Endodermal cell (in vitro differentiated cells): ENCODE measurements around the gene HOOK2. TPM values are rescaled to one million over a fixed set of nuclear protein-coding genes. Genes with fewer than 3 reads are reported as not detected.

Experiments
- DNase-seq: peaks from one replicate; pipeline ENCODE4 v3.0.0-alpha.2; 2017
- H3K27ac ChIP-seq: 2 replicates; pipeline ENCODE4 v1.5.1; 2013; ENCODE audit warnings: mild to moderate bottlenecking, low read depth, low read length, moderate library complexity
- H3K27me3 ChIP-seq: 2 replicates; pipeline ENCODE4 v1.6.1; 2013; ENCODE audit warnings: mild to moderate bottlenecking, low read length, moderate library complexity; ENCODE audit not compliant: insufficient read depth, control insufficient read depth, poor library complexity, severe bottlenecking
- H3K36me3 ChIP-seq: 2 replicates; pipeline ENCODE4 v1.7.0; 2013; ENCODE audit warnings: mild to moderate bottlenecking, low read length, moderate library complexity; ENCODE audit not compliant: control insufficient read depth, insufficient read depth
- H3K4me1 ChIP-seq: one replicate; pipeline ENCODE4 v1.7.0; 2013; ENCODE audit warnings: low read length; ENCODE audit not compliant: control insufficient read depth, insufficient read depth
- H3K4me3 ChIP-seq: 2 replicates; pipeline ENCODE4 v1.5.1; 2013; ENCODE audit warnings: mild to moderate bottlenecking, low read length, moderate library complexity
- H3K9ac ChIP-seq: 2 replicates; pipeline ENCODE4 v1.6.1; 2013; ENCODE audit warnings: mild to moderate bottlenecking, low read length, moderate library complexity; ENCODE audit not compliant: poor library complexity, severe bottlenecking; ENCODE audit errors: extremely low read depth
- H3K9me3 ChIP-seq: 2 replicates; pipeline ENCODE4 v1.6.1; 2013; ENCODE audit warnings: mild to moderate bottlenecking, low read length, moderate library complexity; ENCODE audit not compliant: control insufficient read depth
- H3K27ac Mint-ChIP-seq: 2 replicates; pipeline ENCODE4 v1.8.0; 2020; ENCODE audit warnings: mixed read lengths
- H3K27me3 Mint-ChIP-seq: 2 replicates; pipeline ENCODE4 v1.8.0; 2021; ENCODE audit warnings: mild to moderate bottlenecking, mixed read lengths; ENCODE audit not compliant: insufficient read depth
- H3K36me3 Mint-ChIP-seq: 2 replicates; pipeline ENCODE4 v1.8.0; 2020; ENCODE audit warnings: low read depth, mixed read lengths
- H3K4me1 Mint-ChIP-seq: 2 replicates; pipeline ENCODE4 v1.8.0; 2020; ENCODE audit warnings: mixed read lengths
- H3K4me3 Mint-ChIP-seq: 2 replicates; pipeline ENCODE4 v1.8.0; 2020; ENCODE audit warnings: mild to moderate bottlenecking, moderate library complexity, mixed read lengths
- H3K9me3 Mint-ChIP-seq: 2 replicates; pipeline ENCODE4 v1.8.0; 2020; ENCODE audit warnings: mild to moderate bottlenecking, mixed read lengths
- CTCF ChIP-seq: fragments of 200-600 bp; sonication (generic); conservative IDR thresholded peaks from 2 replicates; pipeline ENCODE4 v1.5.0; 2021; ENCODE audit warnings: antibody characterized with exemption, mild to moderate bottlenecking
- WGBS, 2 experiments: methylation state at CpG; one replicate each; pipeline versions ENCODE4 v1.1.5 to v1.1.7; 2013; ENCODE audit warnings: missing lambda C conversion rate in 2 of 2, mixed read lengths in 1 of 2; ENCODE audit not compliant: insufficient coverage in 1 of 2, insufficient read length in 1 of 2; 5-methylcytosine and 5-hydroxymethylcytosine counted together
- total RNA-seq, 2 donors: library from RNA; stranded (reverse); fragmentation: NEBNext Ultra II Directional in 1 of 2; extraction: Animal tissue kit (Norgen Biotek cat#: 25700) in 1 of 2; gene quantifications; 2 replicates in 1 of 2; 3 replicates in 1 of 2; pipeline ENCODE4 v1.2.1, GENCODE V29; 2021

Gene HOOK2
- total RNA-seq, 2 donors from 2014 or later, result 82.1 to 103 TPM

GRCh38 chr19:12723641-12724426, 51.5 kb downstream of the HOOK2 start, which contains the start of gene TNPO2:
TSS of gene TNPO2 (minus strand) at chr19:12723932. CDS start at chr19:12720977, 2,955 bp downstream.
- H3K4me3 Mint-ChIP-seq, result peak within 1 kb of the TSS; percentile 95
- H3K4me1 Mint-ChIP-seq, result peaks cover 15% of the 10 kb centered on the region
- no peaks in the 10 kb centered on the region for H3K27me3 ChIP-seq
- peaks cover 13% of the 10 kb centered on the region for H3K36me3 ChIP-seq
- peak within 1 kb of the TSS; percentile 97 for H3K27ac Mint-ChIP-seq
- no peak for TF ChIP-seq CTCF
- DNase-seq, result peak; percentile 93
- H3K4me1 ChIP-seq, result no peaks in the 10 kb centered on the region
- no peaks in the 10 kb centered on the region for H3K9me3 ChIP-seq
- H3K27me3 Mint-ChIP-seq, result no peaks in the 10 kb centered on the region
- no peaks in the 10 kb centered on the region for H3K9me3 Mint-ChIP-seq
- H3K4me3 ChIP-seq, result peak within 1 kb of the TSS; percentile 96
- H3K36me3 Mint-ChIP-seq, result peaks cover 21% of the 10 kb centered on the region
- WGBS, 2 experiments, result 3 to 6% methylated on average over 21 to 28 of the region's 28 CpGs
- peak within 1 kb of the TSS; percentile 92 for H3K27ac ChIP-seq
- peak within 1 kb of the TSS; percentile 77 for H3K9ac ChIP-seq

GRCh38 chr19:12723381-12723640, 52.0 kb downstream of the HOOK2 start:
- Mint-ChIP-seq H3K27me3 (no peaks in the 10 kb centered on the region), H3K4me1 (peaks cover 15% of the 10 kb centered on the region), H3K4me3 (peak overlapping the region; percentile 95), H3K36me3 (peaks cover 25% of the 10 kb centered on the region), H3K27ac (peak overlapping the region; percentile 97), H3K9me3 (no peaks in the 10 kb centered on the region)
- peaks cover 18% of the 10 kb centered on the region for H3K36me3 ChIP-seq
- peak overlapping the region; percentile 77 for H3K9ac ChIP-seq
- H3K9me3 ChIP-seq, result no peaks in the 10 kb centered on the region
- WGBS, 2 experiments, result 0% methylated on average over 5 to 7 of the region's 7 CpGs
- peak overlapping the region; percentile 92 for H3K27ac ChIP-seq
- H3K27me3 ChIP-seq, result no peaks in the 10 kb centered on the region
- peak overlapping the region; percentile 96 for H3K4me3 ChIP-seq
- H3K4me1 ChIP-seq, result no peaks in the 10 kb centered on the region
- peak; percentile 56 for DNase-seq
- TF ChIP-seq CTCF, result no peak

GRCh38 chr19:12722566-12723380, 52.6 kb downstream of the HOOK2 start:
- Mint-ChIP-seq H3K27me3 (no peaks in the 10 kb centered on the region), H3K4me1 (peaks cover 15% of the 10 kb centered on the region), H3K9me3 (no peaks in the 10 kb centered on the region), H3K36me3 (peaks cover 23% of the 10 kb centered on the region), H3K4me3 (peak overlapping the region; percentile 95), H3K27ac (peak overlapping the region; percentile 97)
- Histone ChIP-seq H3K4me1 (no peaks in the 10 kb centered on the region), H3K27me3 (no peaks in the 10 kb centered on the region), H3K9me3 (no peaks in the 10 kb centered on the region), H3K27ac (peak overlapping the region; percentile 92), H3K36me3 (peaks cover 16% of the 10 kb centered on the region), H3K9ac (peak overlapping the region; percentile 77), H3K4me3 (peak overlapping the region; percentile 96)
- no peak for TF ChIP-seq CTCF
- DNase-seq, result peak; percentile 98
- WGBS, 2 experiments, result 0 to 1% methylated on average over 12 to 31 of the region's 32 CpGs
